ENCODE results near the gene MRPS10. TPM values are rescaled to one million over a fixed set of nuclear protein-coding genes. Genes with fewer than 3 reads are reported as not detected.

MRPS10 gene
- polyA plus RNA-seq, 2 of the 4 experiments (the other 2 are of a cell fraction) = 31.5 to 60.7 TPM

GRCh38 chr6:42239736-42240375, 22.2 kb upstream of the MRPS10 start:
- POLR2A ChIA-PET = interaction anchor here (0.9 kb wide), 1 partner anchor 23 kb away, joined by 3 read pairs; no protein-coding TSS in a partner anchor
- no peak for DNase-seq (ENCODE audit: low read depth in 1 of 2, low spot score in 1 of 2)

GRCh38 chr6:42239333-42239732, 21.7 kb upstream of the MRPS10 start:
- ChIA-PET POLR2A (interaction anchor here (0.9 kb wide), 1 partner anchor 22 kb away, joined by 3 read pairs; no protein-coding TSS in a partner anchor), CTCF (interaction anchor here (0.9 to 1.7 kb wide), 4 partner anchors 9 to 164 kb away, joined by 3 read pairs; no protein-coding TSS in a partner anchor)
- no peak for TF ChIP-seq CEBPB (IDR thresholded peaks at IDR 0.05)
- TF ChIP-seq E2F6 (IDR thresholded peaks at IDR 0.05; ENCODE audit: borderline replicate concordance, low read depth) = no peak
- TF ChIP-seq POLR2A (IDR thresholded peaks at IDR 0.05; ENCODE audit: low read length) = no peak
- no peak for TF ChIP-seq RFX5 (IDR thresholded peaks at IDR 0.05)
- no peak for TF ChIP-seq HOXB13 (CRISPR knock-in tag; IDR thresholded peaks at IDR 0.05; ENCODE audit: low read depth)
- no peak for TF ChIP-seq FOXS1 (CRISPR knock-in tag; IDR thresholded peaks at IDR 0.05)
- TF ChIP-seq RNF2 (IDR thresholded peaks at IDR 0.05; ENCODE audit: borderline replicate concordance, low read depth) = no peak
- no peak for TF ChIP-seq CTCF (IDR thresholded peaks at IDR 0.05)
- TF ChIP-seq GATA3 (IDR thresholded peaks at IDR 0.05; ENCODE audit: borderline replicate concordance) = no peak
- no peak for TF ChIP-seq CBX8 (IDR thresholded peaks at IDR 0.05)
- no peak for TF ChIP-seq RCOR1 (IDR thresholded peaks at IDR 0.05; ENCODE audit: low read depth, low read length)
- TF ChIP-seq HOXB5 (CRISPR knock-in tag; IDR thresholded peaks at IDR 0.05) = no peak
- TF ChIP-seq HOXA7 (CRISPR knock-in tag; IDR thresholded peaks at IDR 0.05) = no peak
- TF ChIP-seq HES2 (IDR thresholded peaks at IDR 0.05) = no peak
- no peak for TF ChIP-seq NPAS2 (CRISPR knock-in tag; IDR thresholded peaks at IDR 0.05; ENCODE audit: borderline replicate concordance)
- WGBS (ENCODE audit: missing lambda C conversion rate) = 84% methylated on average over 5 of the region's 5 CpGs
- H3K4me1 ChIP-seq = peaks cover 17% of the 10 kb centered on the region; the same call in 2 of the 3 replicates
- DNase-seq (ENCODE audit: low read depth in 1 of 2, low spot score in 1 of 2) = no peak
- FAIRE-seq = no peak
- no peaks in the 10 kb centered on the region for H3K9me3 ChIP-seq
- no peak overlapping the region for H3K4me3 ChIP-seq
- no peak for ATAC-seq
- H3K4me2 ChIP-seq = peak overlapping the region; percentile 30; the same call in 1 of the 3 replicates
- peak overlapping the region in 1 of 2 experiments; percentile 55; a peak in 1 of 6 replicates for H3K27ac ChIP-seq

More at GRCh38 chr6:42239736-42240375, 22.2 kb upstream of the MRPS10 start:
- ATAC-seq (peak; percentile 24 to 52; a peak in 3 of 6 replicates), FAIRE-seq (no peak)
- Histone ChIP-seq H3K27ac (peak overlapping the region in 1 of 2 experiments; percentile 55; a peak in 2 of 6 replicates), H3K9me3 (no peaks in the 10 kb centered on the region), H3K4me3 (no peak overlapping the region), H3K4me1 (peaks cover 17% of the 10 kb centered on the region; the same call in 2 of the 3 replicates), H3K4me2 (peak overlapping the region; percentile 30; the same call in 2 of the 3 replicates)
- WGBS (ENCODE audit: missing lambda C conversion rate) = 70% methylated on average over 7 of the region's 7 CpGs
- CTCF ChIA-PET = interaction anchor here (0.9 to 1.7 kb wide), 4 partner anchors 9 to 165 kb away, joined by 3 read pairs; no protein-coding TSS in a partner anchor
- TF ChIP-seq BCL3 (IDR thresholded peaks at IDR 0.05) (no peak), MYC (IDR thresholded peaks at IDR 0.05; ENCODE audit: borderline replicate concordance, low read length) (no peak), ESRRA (IDR thresholded peaks at IDR 0.05; ENCODE audit: borderline replicate concordance, low read length) (no peak), REST (IDR thresholded peaks at IDR 0.05) (no peak), HOXB5 (CRISPR knock-in tag; IDR thresholded peaks at IDR 0.05) (no peak), FOXS1 (CRISPR knock-in tag; IDR thresholded peaks at IDR 0.05) (no peak), KDM1A (IDR thresholded peaks at IDR 0.05; ENCODE audit: low read depth) (no peak), CEBPB (IDR thresholded peaks at IDR 0.05) (no peak)
